Skin of body (tissue), 2 donors: ENCODE measurements around the gene CACNG1. TPM values are rescaled to one million over a fixed set of nuclear protein-coding genes. Genes with fewer than 3 reads are reported as not detected.

ENCODE experiments used
- DNase-seq: peaks from one replicate; lab custom pipeline; 2025; lab: John Stamatoyannopoulos, UW
- total RNA-seq: library from RNA; depleted of rRNA; stranded (reverse); fragments of >200 nt; gene quantifications from one replicate; pipeline ENCODE4 v1.2.3, GENCODE V29; 2014

The CACNG1 gene, protein sequence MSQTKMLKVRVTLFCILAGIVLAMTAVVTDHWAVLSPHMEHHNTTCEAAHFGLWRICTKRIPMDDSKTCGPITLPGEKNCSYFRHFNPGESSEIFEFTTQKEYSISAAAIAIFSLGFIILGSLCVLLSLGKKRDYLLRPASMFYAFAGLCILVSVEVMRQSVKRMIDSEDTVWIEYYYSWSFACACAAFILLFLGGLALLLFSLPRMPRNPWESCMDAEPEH
- 5.4 TPM for total RNA-seq

DNA sequence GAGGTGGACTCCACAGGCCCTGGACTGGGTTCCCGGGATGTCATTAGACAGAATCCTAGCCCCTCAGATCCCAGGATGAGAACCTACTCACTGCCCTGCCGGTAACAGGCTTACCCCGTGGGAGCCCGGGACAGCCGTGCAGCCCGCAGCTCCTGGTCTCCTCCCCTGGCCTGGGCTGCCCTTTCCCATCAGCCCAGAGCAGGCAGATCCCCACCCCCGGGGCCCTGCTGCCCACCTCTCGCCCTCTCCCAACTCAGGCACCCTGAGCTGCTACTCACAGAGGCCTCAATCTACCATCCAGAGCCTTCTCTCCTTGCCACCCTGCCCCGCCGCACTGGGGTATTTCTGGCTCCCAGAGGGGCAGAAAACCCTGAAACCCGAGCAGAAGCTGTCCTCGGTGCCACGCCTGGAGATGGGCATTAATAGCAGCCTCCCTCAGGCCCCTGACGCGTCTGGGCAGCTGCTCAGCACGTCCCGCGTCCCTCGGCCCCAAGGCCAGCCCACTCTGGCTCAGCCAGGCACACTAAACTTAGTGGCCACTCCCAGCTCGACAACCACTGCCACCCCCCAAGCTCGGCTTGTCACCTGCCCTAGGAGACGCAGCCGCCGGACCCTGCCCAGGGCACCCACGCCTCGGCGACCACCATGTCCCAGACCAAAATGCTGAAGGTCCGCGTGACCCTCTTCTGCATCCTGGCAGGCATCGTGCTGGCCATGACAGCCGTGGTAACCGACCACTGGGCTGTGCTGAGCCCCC, at the start of gene CACNG1:
CACNG1 (plus strand) TSS at position 539 of the 757 bp plus-strand sequence; CDS start at position 646, 107 bp downstream.
- no peak for DNase-seq

GRCh38 chr17:66994930-66995535, 49.3 kb upstream of the CACNG1 start:
- DNase-seq = no peak

DNA sequence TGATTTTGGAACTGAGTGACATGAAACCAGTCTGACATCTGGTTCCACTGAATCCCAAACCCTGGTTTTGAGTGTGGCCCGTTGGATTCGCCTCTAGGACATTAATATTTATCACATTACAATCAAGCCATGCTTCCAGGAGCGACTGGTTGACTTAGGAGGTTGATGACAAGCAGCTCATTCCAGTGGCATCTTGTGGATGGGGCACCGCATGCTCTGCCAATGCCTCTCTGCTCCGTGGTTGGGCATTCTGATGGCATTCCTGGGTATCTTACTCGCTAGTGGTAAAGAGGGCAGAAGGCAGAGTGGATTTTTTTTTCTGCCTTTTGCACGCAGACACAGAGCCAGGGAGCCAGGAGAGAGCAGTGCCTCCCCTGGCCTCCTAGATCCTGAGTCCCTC, 48.4 kb upstream of the CACNG1 start:
- DNase-seq = no peak

DNA sequence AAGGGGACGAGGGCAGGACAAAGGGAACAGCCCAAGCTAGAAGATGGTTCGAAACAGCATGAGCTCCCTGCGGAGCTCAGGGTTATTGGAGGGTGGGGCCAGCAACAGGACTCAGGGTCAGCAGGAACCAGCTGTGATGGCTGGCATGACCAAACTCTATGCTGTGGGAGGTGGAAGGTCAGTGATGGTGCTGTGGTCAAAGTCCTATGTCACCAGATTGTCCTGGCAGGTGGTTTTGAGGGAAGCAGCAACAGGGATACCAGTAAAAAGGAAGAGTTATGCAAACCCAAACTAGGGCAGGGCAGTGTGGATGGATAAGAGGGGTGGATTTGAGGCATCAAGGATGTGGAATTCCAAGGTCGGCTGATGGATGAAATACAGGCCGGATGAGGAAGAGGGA, 47.4 kb upstream of the CACNG1 start:
- DNase-seq = no peak

DNA sequence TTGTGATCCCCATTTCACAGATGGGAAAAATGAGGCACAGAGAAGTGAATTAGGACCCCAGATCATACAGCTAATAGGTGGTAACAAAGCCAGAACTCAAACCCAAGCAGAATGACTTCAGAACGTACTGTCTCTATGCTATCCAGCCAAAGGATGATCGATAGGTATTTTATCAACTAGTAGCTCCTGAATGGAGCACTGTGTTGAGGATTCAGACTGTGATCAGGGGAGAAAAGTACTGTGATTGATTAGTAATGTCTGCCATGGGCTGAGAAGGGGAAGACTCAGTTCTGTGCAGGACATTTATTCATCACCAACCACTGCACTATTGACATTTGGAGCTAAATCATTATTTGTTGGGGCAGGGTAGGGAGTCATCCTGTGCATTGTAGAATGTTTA, 41.1 kb upstream of the CACNG1 start:
- no peak for DNase-seq

GRCh38 chr17:67004181-67004580, 40.2 kb upstream of the CACNG1 start:
- no peak for DNase-seq

GRCh38 chr17:67007266-67007665, 37.1 kb upstream of the CACNG1 start:
- DNase-seq = no peak

GRCh38 chr17:67008101-67008500, 36.3 kb upstream of the CACNG1 start:
- DNase-seq = no peak

DNA sequence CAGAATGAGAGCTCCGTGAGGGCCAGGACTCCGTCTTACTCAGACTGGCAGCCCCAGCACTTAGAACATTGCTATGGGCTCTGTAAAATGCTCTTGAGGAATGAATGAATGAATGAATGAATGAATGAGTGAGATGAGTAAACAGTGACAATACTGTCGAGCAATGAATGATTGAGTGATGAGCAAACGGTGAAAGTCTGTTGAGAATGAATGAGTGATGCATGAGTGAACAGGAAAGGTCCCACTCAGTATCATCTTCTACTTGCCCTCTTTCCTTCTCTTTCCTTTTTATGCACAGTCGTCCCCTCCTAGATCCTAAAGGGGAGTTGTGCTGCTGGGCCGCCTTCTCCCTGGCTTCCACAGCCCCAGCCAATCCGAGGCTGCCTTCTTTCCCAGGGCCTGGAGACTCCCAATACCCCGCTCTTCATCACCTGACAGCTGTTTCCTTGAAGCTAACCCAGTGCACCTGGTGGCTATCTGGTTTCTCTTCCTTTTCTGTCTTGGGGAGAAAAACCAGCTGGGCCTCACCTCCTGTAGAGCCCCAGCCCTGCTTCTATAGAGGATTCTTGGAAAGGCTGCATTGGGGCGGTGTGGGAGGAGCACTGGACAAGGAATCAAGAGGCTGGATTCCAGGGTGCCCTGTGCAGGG, 32.7 kb upstream of the CACNG1 start:
- DNase-seq = no peak

GRCh38 chr17:67013891-67014290, 30.5 kb upstream of the CACNG1 start:
- DNase-seq = no peak

GRCh38 chr17:67015001-67015400, 29.4 kb upstream of the CACNG1 start:
- no peak for DNase-seq

- DNase-seq = no peak
These were observed 28.2 kb upstream of the CACNG1 start for GRCh38 chr17:67016039-67016762.

- DNase-seq = no peak
These were observed 26.4 kb upstream of the CACNG1 start for GRCh38 chr17:67017910-67018309.

GRCh38 chr17:67018471-67019434, 25.6 kb upstream of the CACNG1 start:
- DNase-seq = no peak

DNA sequence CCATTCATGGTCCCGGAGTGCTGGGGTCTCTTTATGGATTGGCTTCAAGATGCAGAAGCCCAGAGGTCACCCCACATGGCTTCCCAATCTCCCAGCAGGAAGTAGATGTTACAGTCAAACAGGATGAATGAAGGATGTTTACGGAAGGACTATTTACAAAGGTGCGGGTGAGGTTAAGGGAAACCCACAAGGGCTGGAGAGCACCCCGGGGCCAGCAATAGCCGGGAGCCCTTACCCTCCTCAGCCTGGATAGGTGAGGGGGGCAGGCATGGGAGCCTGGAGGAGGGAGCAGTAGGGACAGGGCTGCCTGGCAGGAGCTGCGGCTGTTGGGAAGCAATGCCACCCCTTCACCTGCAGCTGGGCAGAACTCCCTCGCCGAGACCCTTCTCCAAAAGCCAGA, 24.5 kb upstream of the CACNG1 start:
- DNase-seq = no peak

GRCh38 chr17:67020293-67020766, 24.0 kb upstream of the CACNG1 start:
- DNase-seq = no peak

GRCh38 chr17:67021196-67021595, 23.2 kb upstream of the CACNG1 start:
- DNase-seq = no peak

GRCh38 chr17:67021743-67022450, 22.5 kb upstream of the CACNG1 start:
- DNase-seq = no peak

GRCh38 chr17:67022451-67022810, 21.9 kb upstream of the CACNG1 start:
- no peak for DNase-seq

DNA sequence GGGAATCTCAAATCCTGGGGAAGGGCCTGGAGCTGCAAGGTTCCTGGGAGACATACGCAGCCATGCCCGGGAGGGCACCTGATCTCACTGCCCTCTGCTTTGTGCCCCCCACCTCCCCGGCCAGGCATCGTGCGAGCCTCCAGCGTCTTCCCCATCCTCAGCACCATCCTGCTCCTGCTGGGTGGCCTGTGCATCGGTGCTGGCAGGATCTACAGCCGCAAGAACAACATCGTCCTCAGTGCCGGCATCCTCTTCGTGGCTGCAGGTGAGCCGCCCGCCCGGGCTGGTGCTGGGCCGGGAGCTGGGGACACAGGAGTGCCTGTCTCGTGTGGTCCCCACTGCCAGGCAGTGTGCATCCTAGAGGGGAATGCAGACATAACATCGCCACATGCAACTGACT, 19.6 kb upstream of the CACNG1 start:
- no peak for DNase-seq
